Lung (tissue), 12 donors: ENCODE results near the gene CSF1. TPM values are rescaled to one million over a fixed set of nuclear protein-coding genes. Genes with fewer than 3 reads are reported as not detected.

ENCODE experiments used
- ATAC-seq: fragments of 200-7000 bp; cut with Tn5 transposase; one replicate; pipeline ENCODE4 v1.9.1; 2020; ENCODE audit warnings: moderate number of reproducible peaks; ENCODE audit not compliant: insufficient read depth, low FRiP score
- DNase-seq, 3 donors: peaks; one replicate each; pipeline ENCODE4 v3.0.0-alpha.2; 2013 to 2017
- H3K27ac ChIP-seq, 2 donors: one replicate each; pipeline ENCODE4 v1.5.1; 2013; ENCODE audit warnings: mild to moderate bottlenecking in 2 of 2, moderate library complexity in 2 of 2, control low read depth in 1 of 2, inconsistent platforms in 1 of 2, low read depth in 1 of 2, low read length in 1 of 2
- H3K27me3 ChIP-seq, 3 donors: one replicate each; pipeline ENCODE4 v1.5.1; 2013; ENCODE audit warnings: low read length in 2 of 3; ENCODE audit not compliant: control insufficient read depth in 3 of 3, insufficient read depth in 3 of 3
- H3K36me3 ChIP-seq, 4 donors: one replicate each; pipeline ENCODE4 v1.5.1; 2013; ENCODE audit warnings: low read length in 4 of 4, mild to moderate bottlenecking in 1 of 4, moderate library complexity in 1 of 4; ENCODE audit not compliant: control insufficient read depth in 4 of 4, insufficient read depth in 4 of 4
- H3K4me1 ChIP-seq, 5 donors: one replicate each; pipeline ENCODE4 v1.5.1; 2013; ENCODE audit warnings: low read length in 5 of 5, mild to moderate bottlenecking in 2 of 5, moderate library complexity in 1 of 5; ENCODE audit not compliant: control insufficient read depth in 5 of 5, insufficient read depth in 5 of 5
- H3K4me3 ChIP-seq: one replicate; pipeline ENCODE4 v1.5.1; 2013; ENCODE audit warnings: mild to moderate bottlenecking, control low read depth, moderate library complexity
- H3K9ac ChIP-seq, 2 donors: one replicate each; pipeline ENCODE4 v1.5.1; 2013; ENCODE audit warnings: low read length in 2 of 2, control low read depth in 1 of 2; ENCODE audit not compliant: insufficient read depth in 1 of 2
- H3K9me3 ChIP-seq, 4 donors: one replicate each; pipeline ENCODE4 v1.5.1; 2013; ENCODE audit warnings: low read length in 3 of 4, mild to moderate bottlenecking in 1 of 4, moderate library complexity in 1 of 4; ENCODE audit not compliant: control insufficient read depth in 4 of 4, insufficient read depth in 3 of 4
- WGBS, 2 donors: extraction: QIAGEN DNeasy Blood & Tissue Kit; methylation state at CpG; one replicate each; pipeline ENCODE4 v1.1.7; 2013; 5-methylcytosine and 5-hydroxymethylcytosine counted together
- polyA plus RNA-seq, 2 donors: library from polyadenylated mRNA; stranded (reverse); fragments of 200-250 nt; gene quantifications; one replicate each; pipeline ENCODE4 v1.2.1, GENCODE V29; 2013
- total RNA-seq, 2 donors: library from RNA; depleted of rRNA in 1 of 2; stranded (reverse); fragments of >200 nt in 1 of 2; gene quantifications; one replicate each; pipeline ENCODE4 v1.2.1, GENCODE V29; 2014 to 2021
- TF ChIP-seq, protein P1 (sequence below): IDR thresholded peaks from 2 replicates; pipeline ENCODE4 v1.5.1; 2012; ENCODE audit warnings: mild to moderate bottlenecking; ENCODE audit errors: control extremely low read depth, extremely low read depth
- donor health status: control.
- donor health status: control.
- donor health status: Bipolar disorder and iron deficiency.
- donor health status: healthy.
- donor health status: DM: yes; HTN: yes; CAD: no.

The CSF1 gene
- total and polyA plus RNA-seq, 4 donors = 13.5 to 65.3 (median 28.5) TPM

DNA sequence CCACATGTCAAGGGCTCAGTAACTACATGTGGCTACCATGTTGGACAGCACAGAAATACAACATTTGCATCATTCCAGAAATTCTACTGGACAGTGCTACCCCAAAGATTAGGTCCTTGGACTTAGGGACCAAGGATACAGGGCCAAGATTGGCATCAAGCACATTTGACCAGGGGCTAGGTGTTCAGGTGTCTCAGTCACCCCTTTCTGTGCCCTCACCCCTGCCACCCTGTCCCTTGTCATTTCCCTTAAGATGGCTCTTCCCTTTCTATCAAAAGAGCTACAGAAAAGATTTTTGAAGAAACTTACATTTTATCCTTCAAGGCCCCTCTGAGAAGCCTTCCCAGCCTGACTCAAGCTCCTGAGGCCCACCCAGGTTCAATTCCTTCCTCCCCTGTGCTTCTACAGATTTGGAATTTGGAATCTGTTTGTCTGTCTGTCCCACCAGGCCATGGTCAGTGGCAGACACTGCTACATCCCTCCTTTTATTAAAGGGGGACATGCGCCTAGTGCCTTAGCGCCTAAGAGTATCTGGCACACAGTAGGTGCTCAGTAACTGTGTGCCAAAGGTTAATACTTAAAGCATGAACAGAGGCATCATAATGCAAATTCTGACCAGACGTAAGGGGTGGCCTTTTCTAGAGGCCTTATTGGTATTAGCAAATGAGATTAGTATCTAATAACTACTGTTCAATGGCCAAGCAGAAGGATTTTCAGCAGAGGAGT is 21.4 kb downstream of the CSF1 start:
- peaks cover 0 to 35% (median 12%) of the 10 kb centered on the region in 5 donors for H3K4me1 ChIP-seq
- no peaks in the 10 kb centered on the region for H3K27me3 ChIP-seq
- peaks cover 0 to 21% (median 8%) of the 10 kb centered on the region in 4 donors for H3K36me3 ChIP-seq
- no peak for DNase-seq
- no peak overlapping the region for H3K4me3 ChIP-seq
- 93 to 99% methylated on average over 3 of the region's 3 CpGs for WGBS, 2 donors
- H3K27ac ChIP-seq = no peak overlapping the region
- no peak overlapping the region for H3K9ac ChIP-seq
- ATAC-seq = no peak
- H3K9me3 ChIP-seq = no peaks in the 10 kb centered on the region
- TF ChIP-seq, protein P1, sequence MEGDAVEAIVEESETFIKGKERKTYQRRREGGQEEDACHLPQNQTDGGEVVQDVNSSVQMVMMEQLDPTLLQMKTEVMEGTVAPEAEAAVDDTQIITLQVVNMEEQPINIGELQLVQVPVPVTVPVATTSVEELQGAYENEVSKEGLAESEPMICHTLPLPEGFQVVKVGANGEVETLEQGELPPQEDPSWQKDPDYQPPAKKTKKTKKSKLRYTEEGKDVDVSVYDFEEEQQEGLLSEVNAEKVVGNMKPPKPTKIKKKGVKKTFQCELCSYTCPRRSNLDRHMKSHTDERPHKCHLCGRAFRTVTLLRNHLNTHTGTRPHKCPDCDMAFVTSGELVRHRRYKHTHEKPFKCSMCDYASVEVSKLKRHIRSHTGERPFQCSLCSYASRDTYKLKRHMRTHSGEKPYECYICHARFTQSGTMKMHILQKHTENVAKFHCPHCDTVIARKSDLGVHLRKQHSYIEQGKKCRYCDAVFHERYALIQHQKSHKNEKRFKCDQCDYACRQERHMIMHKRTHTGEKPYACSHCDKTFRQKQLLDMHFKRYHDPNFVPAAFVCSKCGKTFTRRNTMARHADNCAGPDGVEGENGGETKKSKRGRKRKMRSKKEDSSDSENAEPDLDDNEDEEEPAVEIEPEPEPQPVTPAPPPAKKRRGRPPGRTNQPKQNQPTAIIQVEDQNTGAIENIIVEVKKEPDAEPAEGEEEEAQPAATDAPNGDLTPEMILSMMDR = no peak

DNA sequence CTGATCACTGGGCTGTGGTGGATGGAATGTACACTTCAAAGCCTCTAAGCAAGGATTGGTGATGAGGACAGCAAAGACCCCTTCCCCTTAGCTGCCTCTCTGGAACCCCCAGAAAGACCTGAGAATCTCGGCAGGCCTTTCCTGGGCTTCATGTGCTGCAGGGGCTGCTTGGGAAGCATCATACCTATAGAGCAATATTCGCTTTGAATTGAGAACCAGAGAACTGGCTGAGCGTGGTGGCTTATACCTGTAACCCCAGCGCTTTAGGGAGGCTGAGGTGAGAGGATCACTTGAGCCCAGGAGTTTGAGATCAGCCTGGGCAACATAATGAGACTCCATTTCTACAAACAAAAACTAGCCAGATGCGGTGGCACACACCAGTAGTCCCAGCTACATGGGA is 22.0 kb downstream of the CSF1 start:
- H3K4me3 ChIP-seq = no peak overlapping the region
- DNase-seq (no peak), ATAC-seq (no peak)
- H3K27ac ChIP-seq = no peak overlapping the region
- peaks cover 0 to 29% (median 12%) of the 10 kb centered on the region in 5 donors for H3K4me1 ChIP-seq
- H3K36me3 ChIP-seq = peaks cover 0 to 16% (median 8%) of the 10 kb centered on the region in 4 donors
- WGBS, 2 donors = 96 to 97% methylated on average over 5 of the region's 5 CpGs
- peaks cover 0 to 4% (median 0%) of the 10 kb centered on the region in 4 donors for H3K9me3 ChIP-seq
- H3K27me3 ChIP-seq = no peaks in the 10 kb centered on the region
- TF ChIP-seq, protein P1 = no peak
- H3K9ac ChIP-seq = no peak overlapping the region

DNA sequence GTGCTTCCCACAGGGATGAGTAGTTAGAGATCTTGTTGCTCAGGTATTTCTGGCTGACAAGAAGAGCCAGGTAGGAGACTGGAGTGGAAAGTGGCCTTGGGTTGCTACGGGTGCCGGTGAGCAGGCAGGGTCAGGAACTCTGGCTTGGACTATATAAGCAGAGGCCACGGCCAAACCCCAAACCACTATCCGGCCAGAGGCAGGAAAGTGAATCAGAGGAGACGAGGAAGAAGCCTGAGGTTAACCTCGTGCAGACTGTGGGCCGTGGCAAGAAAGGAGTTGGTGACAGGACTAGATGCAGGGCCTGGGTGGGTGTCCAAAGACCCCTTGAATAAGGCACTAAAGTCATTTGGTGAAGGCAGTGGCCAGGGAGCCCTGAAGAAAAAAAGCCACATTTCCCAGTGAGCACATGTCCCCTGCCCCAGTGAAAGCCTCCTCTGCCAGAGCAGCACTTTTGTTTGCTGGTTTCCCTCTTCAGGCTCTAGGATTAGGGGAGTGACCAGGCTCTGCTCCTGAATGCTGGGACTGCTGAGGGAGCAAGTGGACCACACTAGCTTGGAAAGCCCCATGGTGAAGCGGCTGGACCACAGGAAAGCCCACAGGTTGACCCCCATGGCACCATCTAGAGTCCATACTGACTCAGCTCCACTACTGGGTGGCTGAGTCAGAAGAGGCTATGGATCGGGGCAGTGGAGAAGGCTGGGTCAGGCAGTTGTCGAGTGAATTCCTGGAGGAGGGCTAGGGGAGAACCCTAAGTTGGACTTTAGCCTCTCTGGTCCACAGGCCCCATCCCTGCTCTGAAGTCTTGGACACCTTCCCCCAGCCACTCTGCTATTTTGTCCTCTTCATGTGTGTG is 23.4 kb downstream of the CSF1 start:
- peaks cover 0 to 11% (median 4%) of the 10 kb centered on the region in 4 donors for H3K36me3 ChIP-seq
- no peaks in the 10 kb centered on the region for H3K27me3 ChIP-seq
- no peak overlapping the region for H3K9ac ChIP-seq
- no peak for DNase-seq
- H3K27ac ChIP-seq = peak overlapping the region in 1 of 2 donors; percentile 25
- TF ChIP-seq, protein P1 = no peak
- H3K4me1 ChIP-seq = peaks cover 0 to 17% (median 6%) of the 10 kb centered on the region in 5 donors
- ATAC-seq = peak; percentile 21
- H3K4me3 ChIP-seq = no peak overlapping the region
- 38 to 55% methylated on average over 10 of the region's 10 CpGs for WGBS, 2 donors
- peaks cover 0 to 8% (median 0%) of the 10 kb centered on the region in 4 donors for H3K9me3 ChIP-seq
